Coronary artery (tissue), 2 donors: ENCODE data around the gene MEF2C.

ENCODE experiments used
- DNase-seq: peaks from one replicate; pipeline ENCODE4 v3.0.0-alpha.2; 2017; ENCODE audit warnings: low spot score
- H3K27ac ChIP-seq, 2 donors: fragments of 200-600 bp; sonication (generic); one replicate each; pipeline ENCODE4 v1.5.1; 2016 to 2019
- H3K4me3 ChIP-seq: fragments of 200-600 bp; sonication (generic); 2 replicates; pipeline ENCODE4 v1.5.1; 2016; ENCODE audit warnings: mild to moderate bottlenecking, moderate library complexity
- TF ChIP-seq, protein P1 (sequence below): fragments of 200-600 bp; sonication (generic); IDR thresholded peaks from one replicate; pipeline ENCODE4 v1.5.1; 2019; ENCODE audit warnings: antibody characterized with exemption

The MEF2C gene

DNA sequence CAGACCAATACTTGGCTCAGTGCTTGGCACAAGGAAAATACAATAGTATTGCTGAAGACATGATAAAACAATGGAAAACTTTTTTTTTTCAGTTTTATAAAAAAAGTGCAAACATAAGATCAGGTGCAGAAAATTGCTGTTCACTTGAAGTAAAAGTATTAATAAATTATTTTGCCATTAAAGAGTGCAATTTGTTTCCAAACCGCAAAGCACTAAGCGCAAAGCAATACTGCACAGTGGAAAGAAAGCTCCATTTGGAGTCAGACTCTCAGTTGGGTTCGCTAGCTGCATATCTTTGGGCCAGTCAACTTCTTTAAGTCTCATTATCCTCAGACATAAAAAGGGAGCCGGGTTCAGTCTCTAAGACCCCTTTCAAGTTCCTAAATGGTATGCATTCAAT lies 45.8 kb downstream of the MEF2C start:
- DNase-seq = no peak
- Histone ChIP-seq H3K4me3 (peak overlapping the region; percentile 61), H3K27ac (peak overlapping the region; percentile 82 to 85)
- TF ChIP-seq, protein P1, sequence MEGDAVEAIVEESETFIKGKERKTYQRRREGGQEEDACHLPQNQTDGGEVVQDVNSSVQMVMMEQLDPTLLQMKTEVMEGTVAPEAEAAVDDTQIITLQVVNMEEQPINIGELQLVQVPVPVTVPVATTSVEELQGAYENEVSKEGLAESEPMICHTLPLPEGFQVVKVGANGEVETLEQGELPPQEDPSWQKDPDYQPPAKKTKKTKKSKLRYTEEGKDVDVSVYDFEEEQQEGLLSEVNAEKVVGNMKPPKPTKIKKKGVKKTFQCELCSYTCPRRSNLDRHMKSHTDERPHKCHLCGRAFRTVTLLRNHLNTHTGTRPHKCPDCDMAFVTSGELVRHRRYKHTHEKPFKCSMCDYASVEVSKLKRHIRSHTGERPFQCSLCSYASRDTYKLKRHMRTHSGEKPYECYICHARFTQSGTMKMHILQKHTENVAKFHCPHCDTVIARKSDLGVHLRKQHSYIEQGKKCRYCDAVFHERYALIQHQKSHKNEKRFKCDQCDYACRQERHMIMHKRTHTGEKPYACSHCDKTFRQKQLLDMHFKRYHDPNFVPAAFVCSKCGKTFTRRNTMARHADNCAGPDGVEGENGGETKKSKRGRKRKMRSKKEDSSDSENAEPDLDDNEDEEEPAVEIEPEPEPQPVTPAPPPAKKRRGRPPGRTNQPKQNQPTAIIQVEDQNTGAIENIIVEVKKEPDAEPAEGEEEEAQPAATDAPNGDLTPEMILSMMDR = no peak

DNA sequence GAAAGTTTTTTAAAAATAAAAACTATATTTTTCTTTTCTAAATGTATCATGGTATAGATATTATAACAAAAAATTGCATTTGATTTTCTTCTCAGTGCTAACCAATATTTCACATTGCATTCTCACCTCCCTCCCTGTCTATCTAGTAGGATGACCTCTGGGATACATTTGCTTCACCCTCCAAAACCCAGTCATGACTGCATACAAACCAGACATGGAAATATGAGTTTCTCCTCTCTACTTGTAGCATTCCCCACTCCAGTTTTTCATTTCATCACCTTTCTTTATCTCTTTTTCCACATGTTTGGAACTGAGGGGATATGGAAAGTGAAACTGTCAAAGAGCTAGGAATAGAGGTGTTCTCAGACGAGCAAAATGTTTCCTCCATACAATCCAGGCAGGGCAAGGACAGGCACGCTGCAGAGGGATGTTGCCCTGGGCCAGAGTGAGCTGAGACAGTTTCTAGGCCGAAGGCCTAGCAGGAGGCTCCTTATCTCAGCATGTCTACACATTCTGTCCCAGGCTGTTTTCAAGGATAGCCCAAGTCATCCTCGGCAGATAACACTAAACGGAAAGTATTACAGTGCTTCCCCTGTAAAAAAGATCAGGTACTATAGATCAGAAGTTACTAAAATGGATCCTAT lies 46.7 kb downstream of the MEF2C start:
- no peak for DNase-seq
- Histone ChIP-seq H3K27ac (peak overlapping the region; percentile 82 to 85), H3K4me3 (peak overlapping the region; percentile 61)
- TF ChIP-seq, protein P1 = no peak

DNA sequence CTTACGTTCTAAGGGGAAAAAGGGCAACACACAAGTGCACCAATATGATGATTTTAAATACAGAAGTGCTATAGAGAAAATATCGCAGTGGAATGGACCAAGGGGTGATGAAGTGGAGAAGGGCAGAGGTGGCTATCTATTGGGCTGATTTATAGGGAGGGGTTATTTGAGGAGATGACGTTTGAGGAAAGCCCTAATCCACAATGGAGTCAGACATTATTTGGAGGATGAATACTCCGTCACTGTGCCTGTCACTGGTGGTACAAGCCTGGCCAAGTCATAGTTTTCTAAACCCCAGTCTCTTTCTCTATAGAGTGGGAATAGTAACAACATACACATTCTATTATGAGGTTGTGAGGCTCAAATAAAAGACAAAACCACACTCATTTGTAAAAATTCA lies 48.5 kb downstream of the MEF2C start:
- H3K4me3 ChIP-seq = no peak overlapping the region
- TF ChIP-seq, protein P1 = no peak
- no peak for DNase-seq
- H3K27ac ChIP-seq = peak overlapping the region; percentile 81 to 86

DNA sequence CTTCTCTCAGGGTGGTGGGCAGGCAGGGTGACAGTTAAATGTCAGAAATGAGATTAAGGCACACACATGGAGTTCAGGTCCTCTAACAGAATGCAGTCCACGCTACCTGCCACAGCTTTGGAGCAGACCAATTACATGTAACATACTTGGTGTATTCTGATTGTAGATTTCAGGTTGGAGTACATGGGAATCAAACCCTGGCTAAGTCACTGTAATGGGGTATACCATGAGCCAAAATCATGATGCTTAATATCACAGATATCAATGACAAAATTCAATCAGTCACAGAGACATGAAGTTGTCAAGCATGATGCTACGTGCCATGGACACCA lies 48.9 kb downstream of the MEF2C start:
- Histone ChIP-seq H3K27ac (peak overlapping the region; percentile 81 to 86), H3K4me3 (peak overlapping the region; percentile 19)
- no peak for DNase-seq
- TF ChIP-seq, protein P1 = no peak

DNA sequence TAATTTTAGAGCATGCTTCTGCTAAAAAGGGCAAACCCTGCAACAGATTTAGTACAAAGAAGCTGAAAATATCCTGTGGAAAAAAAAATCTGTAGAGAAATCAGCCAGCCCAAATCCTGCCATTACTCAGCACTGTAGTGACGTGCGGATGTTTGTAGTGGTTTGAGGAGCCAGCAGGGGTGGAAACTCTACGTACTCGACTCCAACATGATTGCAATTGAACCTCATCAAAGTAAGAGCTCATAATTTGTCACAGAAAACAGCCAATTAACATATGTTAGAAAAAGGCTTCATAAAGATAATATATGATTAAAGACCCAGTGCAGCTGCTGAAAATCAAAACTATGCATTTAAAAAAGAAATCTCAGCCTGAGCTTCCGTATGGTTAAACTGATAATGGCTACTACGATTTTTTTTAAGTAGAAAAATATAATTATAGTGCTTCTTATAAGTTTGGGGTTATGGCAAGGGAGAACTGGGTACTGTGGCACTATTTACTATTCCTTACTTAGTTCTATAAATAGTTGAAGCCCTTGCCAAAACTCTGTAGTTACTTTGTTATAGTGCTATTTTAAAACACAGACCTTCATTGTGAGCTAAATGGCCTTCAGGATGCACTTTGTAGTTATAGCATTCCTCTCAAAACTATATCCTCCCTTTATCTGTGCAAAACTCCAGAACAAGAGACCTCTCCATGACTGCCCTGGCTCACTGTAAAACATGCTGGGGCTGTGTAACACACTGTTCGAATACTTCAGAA lies 49.4 kb downstream of the MEF2C start:
- Histone ChIP-seq H3K27ac (peak overlapping the region; percentile 81 to 86), H3K4me3 (peak overlapping the region; percentile 19)
- TF ChIP-seq, protein P1 = no peak
- peak; percentile 85 for DNase-seq

- Histone ChIP-seq H3K27ac (peak overlapping the region; percentile 26 to 34), H3K4me3 (no peak overlapping the region)
- DNase-seq = no peak
- TF ChIP-seq, protein P1 = no peak
Observed at GRCh38 chr5:88831816-88832215, 51.2 kb downstream of the MEF2C start.

GRCh38 chr5:88830567-88830966 lies 52.4 kb downstream of the MEF2C start:
- Histone ChIP-seq H3K4me3 (peak overlapping the region; percentile 60), H3K27ac (peak overlapping the region; percentile 62 to 82)
- DNase-seq = no peak
- TF ChIP-seq, protein P1 = no peak
